Measurements from ENCODE around the gene SLC16A6.
"Not testable (repeated sequence)": the region's sequence is repeated elsewhere in the genome, so short reads cannot be mapped to it uniquely, and the experiment has no call there.

The SLC16A6 gene

GRCh38 chr17:68314916-68315535 is 24.1 kb upstream of the SLC16A6 start:
- in situ Hi-C loops (cut with MboI; ENCODE audit: low sequenced_read_pairs) = no loop called here

GRCh38 chr17:68310152-68310551 is 19.2 kb upstream of the SLC16A6 start:
- in situ Hi-C loops (cut with MboI; ENCODE audit: low sequenced_read_pairs) = no loop called here

- in situ Hi-C loops (cut with MboI; ENCODE audit: low sequenced_read_pairs) = not testable (repeated sequence)
Measured at GRCh38 chr17:68309066-68309670, 18.2 kb upstream of the SLC16A6 start.

- in situ Hi-C loops (cut with MboI; ENCODE audit: low sequenced_read_pairs) = not testable (repeated sequence)
Measured at GRCh38 chr17:68308486-68308885, 17.6 kb upstream of the SLC16A6 start.

GRCh38 chr17:68307443-68307842 is 16.5 kb upstream of the SLC16A6 start:
- in situ Hi-C loops (cut with MboI; ENCODE audit: low sequenced_read_pairs) = no loop called here

GRCh38 chr17:68306819-68307218 is 15.9 kb upstream of the SLC16A6 start:
- in situ Hi-C loops (cut with MboI; ENCODE audit: low sequenced_read_pairs) = no loop called here

GRCh38 chr17:68305142-68305541 is 14.2 kb upstream of the SLC16A6 start:
- in situ Hi-C loops (cut with MboI; ENCODE audit: low sequenced_read_pairs) = no loop called here

- in situ Hi-C loops (cut with MboI; ENCODE audit: low sequenced_read_pairs) = no loop called here
Measured at GRCh38 chr17:68304706-68305105, 13.8 kb upstream of the SLC16A6 start.

- in situ Hi-C loops (cut with MboI; ENCODE audit: low sequenced_read_pairs) = no loop called here
Measured at GRCh38 chr17:68302666-68303065, 11.7 kb upstream of the SLC16A6 start.

GRCh38 chr17:68302066-68302564 is 11.2 kb upstream of the SLC16A6 start:
- in situ Hi-C loops (cut with MboI; ENCODE audit: low sequenced_read_pairs) = no loop called here

- in situ Hi-C loops (cut with MboI; ENCODE audit: low sequenced_read_pairs) = no loop called here
Measured at GRCh38 chr17:68301438-68301959, 10.6 kb upstream of the SLC16A6 start.

- in situ Hi-C loops (cut with MboI; ENCODE audit: low sequenced_read_pairs) = no loop called here
Measured at GRCh38 chr17:68299817-68300216, 8.9 kb upstream of the SLC16A6 start.

- in situ Hi-C loops (cut with MboI; ENCODE audit: low sequenced_read_pairs) = no loop called here
Measured at GRCh38 chr17:68298601-68299000, 7.7 kb upstream of the SLC16A6 start.

- in situ Hi-C loops (cut with MboI; ENCODE audit: low sequenced_read_pairs) = no loop called here
Measured at GRCh38 chr17:68297195-68297594, 6.3 kb upstream of the SLC16A6 start.

GRCh38 chr17:68296217-68297191 is 5.6 kb upstream of the SLC16A6 start:
- in situ Hi-C loops (cut with MboI; ENCODE audit: low sequenced_read_pairs) = no loop called here

- in situ Hi-C loops (cut with MboI; ENCODE audit: low sequenced_read_pairs) = no loop called here
Measured at GRCh38 chr17:68295086-68295485, 4.2 kb upstream of the SLC16A6 start.

GRCh38 chr17:68294617-68295016 is 3.7 kb upstream of the SLC16A6 start:
- in situ Hi-C loops (cut with MboI; ENCODE audit: low sequenced_read_pairs) = no loop called here

GRCh38 chr17:68294196-68294555 is 3.2 kb upstream of the SLC16A6 start:
- in situ Hi-C loops (cut with MboI; ENCODE audit: low sequenced_read_pairs) = no loop called here

- in situ Hi-C loops (cut with MboI; ENCODE audit: low sequenced_read_pairs) = no loop called here
Measured at GRCh38 chr17:68293490-68294195, 2.7 kb upstream of the SLC16A6 start.

GRCh38 chr17:68292689-68293040 is 1.7 kb upstream of the SLC16A6 start:
- in situ Hi-C loops (cut with MboI; ENCODE audit: low sequenced_read_pairs) = no loop called here
